A549 (cell line): Measurements from ENCODE around the gene MTOR. TPM values are rescaled to one million over a fixed set of nuclear protein-coding genes. Genes with fewer than 3 reads are reported as not detected.

Source experiments
- ATAC-seq, 2 experiments: fragments of 200-7000 bp in 1 of 2; fragments of >200 bp in 1 of 2; cut with Nextera tagmentation in 1 of 2; cut with Tn5 transposase in 1 of 2; 3 replicates each; pipeline versions ENCODE4 v1.8.0 to v1.9.1; 2018 to 2020; ENCODE audit warnings: mild to moderate bottlenecking in 1 of 2, moderate library complexity in 1 of 2
- CTCF ChIA-PET: fragments of 300-600 bp; sonication (Branson Sonifier 250); formaldehyde crosslinking; extraction: SDS; loops from one replicate; lab custom pipeline; 2021; ENCODE audit warnings: antibody characterized with exemption, inconsistent platforms; lab: Yijun Ruan, JAX
- POLR2A ChIA-PET: fragments of 350-600 bp; formaldehyde crosslinking; extraction: SDS; loops from one replicate; lab custom pipeline; 2021; ENCODE audit warnings: antibody characterized with exemption, inconsistent platforms; lab: Yijun Ruan, JAX
- DNase-seq, 2 experiments: peaks; one replicate each; pipeline versions ENCODE4 v3.0.0 to v3.0.0-alpha.2; 2011 to 2016; ENCODE audit warnings: low read depth in 1 of 2, low spot score in 1 of 2
- FAIRE-seq: peaks from 2 replicates; lab custom pipeline; 2011; peaks lifted over from hg19 to GRCh38; lab: Jason Lieb, UNC
- H3K27ac ChIP-seq, 2 experiments: fragments of >200 bp; sonication (Bioruptor Twin); formaldehyde crosslinking; 3 replicates each; pipeline ENCODE4 v1.5.1; 2016 to 2017
- H3K4me1 ChIP-seq: fragments of >200 bp; sonication (Bioruptor Twin); formaldehyde crosslinking; 3 replicates; pipeline ENCODE4 v1.6.1; 2016
- H3K4me2 ChIP-seq: fragments of >200 bp; sonication (Bioruptor Twin); formaldehyde crosslinking; 3 replicates; pipeline ENCODE4 v1.6.1; 2016
- H3K4me3 ChIP-seq: fragments of >200 bp; sonication (Bioruptor Twin); formaldehyde crosslinking; 3 replicates; pipeline ENCODE4 v1.5.1; 2016
- H3K9me3 ChIP-seq: fragments of >200 bp; sonication (Bioruptor Twin); formaldehyde crosslinking; 3 replicates; pipeline ENCODE4 v1.6.1; 2016
- ATOH8 ChIP-seq: fragments of 250-450 bp; sonication (Bioruptor Pico); IDR thresholded peaks from 2 replicates; pipeline ENCODE4 v1.5.0; 2020; ENCODE audit warnings: low read depth, mild to moderate bottlenecking, moderate library complexity
- EHF ChIP-seq: fragments of 250-450 bp; sonication (Bioruptor Pico); IDR thresholded peaks from 2 replicates; pipeline ENCODE4 v1.5.0; 2020; ENCODE audit warnings: mild to moderate bottlenecking
- EP300 ChIP-seq, 2 experiments: fragments of >200 bp; sonication (Bioruptor Twin); formaldehyde crosslinking; IDR thresholded peaks; 2 replicates in 1 of 2; 3 replicates in 1 of 2; pipeline ENCODE4 v1.6.1; 2016 to 2017
- FOXS1 ChIP-seq: fragments of 250-450 bp; sonication (Bioruptor Pico); IDR thresholded peaks from 2 replicates; pipeline ENCODE4 v1.5.0; 2020; ENCODE audit warnings: mild to moderate bottlenecking, moderate library complexity
- HDAC2 ChIP-seq: fragments of 200-600 bp; sonication (generic); IDR thresholded peaks from 2 replicates; pipeline ENCODE4 v1.6.1; 2016
- HMGXB4 ChIP-seq: fragments of 250-450 bp; sonication (Bioruptor Pico); IDR thresholded peaks from 2 replicates; pipeline ENCODE4 v1.5.0; 2021; ENCODE audit warnings: mild to moderate bottlenecking, moderate library complexity, borderline replicate concordance
- JUN ChIP-seq, 2 experiments: fragments of >200 bp; sonication (Bioruptor Twin); formaldehyde crosslinking; IDR thresholded peaks; 2 replicates in 1 of 2; 3 replicates in 1 of 2; pipeline ENCODE4 v1.6.1; 2016 to 2017
- MAFK ChIP-seq: fragments of 450-650 bp; IDR thresholded peaks from 2 replicates; pipeline ENCODE4 v1.6.1; 2014; ENCODE audit not compliant: partially characterized antibody
- MAZ ChIP-seq: fragments of 150-350 bp; IDR thresholded peaks from 2 replicates; pipeline ENCODE4 v1.6.1; 2014; ENCODE audit warnings: antibody characterized with exemption, low read depth, low read length, borderline replicate concordance
- MYC ChIP-seq: IDR thresholded peaks from 2 replicates; pipeline ENCODE4 v1.6.1; 2012; ENCODE audit warnings: mild to moderate bottlenecking, inconsistent platforms, low read length, improper control_type of control experiment, borderline replicate concordance
- NR3C1 ChIP-seq: fragments of >200 bp; sonication (Bioruptor Twin); formaldehyde crosslinking; IDR thresholded peaks from 3 replicates; pipeline ENCODE4 v1.6.1; 2017
- PHF8 ChIP-seq: fragments of 200-600 bp; sonication (generic); IDR thresholded peaks from 2 replicates; pipeline ENCODE4 v1.6.1; 2016; ENCODE audit warnings: low read depth, mild to moderate bottlenecking, antibody characterized with exemption, moderate library complexity, borderline replicate concordance
- RAD21 ChIP-seq, 2 experiments: fragments of >200 bp in 1 of 2; sonication (Bioruptor Twin) in 1 of 2; formaldehyde crosslinking in 1 of 2; IDR thresholded peaks in 1 of 2; conservative IDR thresholded peaks in 1 of 2; 2 replicates in 1 of 2; 3 replicates in 1 of 2; pipeline ENCODE4 v1.6.1; 2012 to 2018; ENCODE audit warnings: inconsistent platforms in 1 of 2
- RCOR1 ChIP-seq: fragments of 150-350 bp; IDR thresholded peaks from 2 replicates; pipeline ENCODE4 v1.6.1; 2014; ENCODE audit warnings: antibody characterized with exemption, low read length, low read depth
- REST ChIP-seq: fragments of 200-600 bp; sonication (generic); IDR thresholded peaks from 2 replicates; pipeline ENCODE4 v1.6.1; 2016; ENCODE audit warnings: antibody characterized with exemption, mild to moderate bottlenecking, moderate library complexity
- TP53 ChIP-seq: fragments of 250-450 bp; sonication (Bioruptor Pico); IDR thresholded peaks from 2 replicates; pipeline ENCODE4 v1.5.0; 2021; ENCODE audit warnings: mild to moderate bottlenecking, moderate library complexity
- ZSCAN20 ChIP-seq: fragments of 250-450 bp; sonication (Bioruptor Pico); IDR thresholded peaks from 2 replicates; pipeline ENCODE4 v1.8.0; 2022; ENCODE audit warnings: mild to moderate bottlenecking, moderate library complexity
- WGBS: methylation state at CpG from one replicate; pipeline ENCODE4 v1.1.6; 2017; ENCODE audit errors: missing lambda C conversion rate; 5-methylcytosine and 5-hydroxymethylcytosine counted together
- polyA plus RNA-seq, 4 experiments: library from polyadenylated mRNA; depleted of rRNA in 3 of 4; stranded (reverse); fragments of >200 nt; fragmentation: RNase III in 1 of 4; extraction: RNeasy Plus Mini Kit Qiagen cat#74134 plus additional on column Dnase treatment in 1 of 4; gene quantifications; 2 replicates in 3 of 4; 3 replicates in 1 of 4; pipeline ENCODE4 v1.2.3, GENCODE V29; 2011 to 2017

MTOR gene
- polyA plus RNA-seq, 2 of the 4 experiments (the other 2 are of a cell fraction): 15.7 to 28.5 TPM

GRCh38 chr1:11227106-11228077 is 35.0 kb downstream of the MTOR start:
- POLR2A ChIA-PET: no interaction called here
- WGBS: 94% methylated on average over 10 of the region's 10 CpGs
- CTCF ChIA-PET: interaction anchor here (1.2 to 2.6 kb wide), 4 partner anchors 13 to 416 kb away, joined by 3 to 12 read pairs (median 4); no protein-coding TSS in a partner anchor
- TF ChIP-seq EP300 (IDR thresholded peaks at IDR 0.05) (no peak), RCOR1 (no peak), ZSCAN20 (no peak), REST (no peak), MAZ (no peak), HDAC2 (no peak), PHF8 (no peak), ATOH8 (CRISPR knock-in tag) (no peak), TP53 (CRISPR knock-in tag) (no peak), RAD21 (conservative IDR thresholded peaks at IDR 0.05 in 1 of 2, IDR thresholded peaks at IDR 0.05 in 1 of 2) (no peak), HMGXB4 (CRISPR knock-in tag) (no peak), EHF (CRISPR knock-in tag) (no peak)
- H3K27ac ChIP-seq: no peak overlapping the region
- DNase-seq (no peak), ATAC-seq (no peak), FAIRE-seq (no peak)
- no peak overlapping the region for H3K4me3 ChIP-seq
- no peak overlapping the region for H3K4me2 ChIP-seq
- H3K9me3 ChIP-seq: no peaks in the 10 kb centered on the region
- no peaks in the 10 kb centered on the region for H3K4me1 ChIP-seq

- Histone ChIP-seq H3K9me3 (no peaks in the 10 kb centered on the region), H3K4me3 (no peak overlapping the region), H3K4me2 (no peak overlapping the region), H3K27ac (no peak overlapping the region), H3K4me1 (no peaks in the 10 kb centered on the region)
- WGBS: 93% methylated on average over 1 of the region's 1 CpG
- DNase-seq (no peak), ATAC-seq (no peak), FAIRE-seq (no peak)
- POLR2A ChIA-PET: no interaction called here
- no peak for TF ChIP-seq NR3C1
- no peak for TF ChIP-seq MAFK
- no peak for TF ChIP-seq MYC
- TF ChIP-seq FOXS1 (CRISPR knock-in tag): no peak
- no peak for TF ChIP-seq REST
- TF ChIP-seq JUN (IDR thresholded peaks at IDR 0.05): no peak
- CTCF ChIA-PET: no interaction called here
Observed at GRCh38 chr1:11216074-11216473, 46.3 kb downstream of the MTOR start.
